Myocyte (in vitro differentiated cells): Measurements from ENCODE around the gene GLTPD2. TPM values are rescaled to one million over a fixed set of nuclear protein-coding genes. Genes with fewer than 3 reads are reported as not detected.

ENCODE experiments used
- DNase-seq: peaks from one replicate; pipeline ENCODE4 v3.0.0-alpha.2; 2012; ENCODE audit warnings: low read depth
- polyA plus RNA-seq: library from polyadenylated mRNA; unstranded; fragments of >200 nt; gene quantifications from one replicate; pipeline ENCODE4 v1.2.1, GENCODE V29; 2012; ENCODE audit warnings: missing spikeins
- total RNA-seq: library from RNA; depleted of rRNA; stranded (reverse); fragments of >200 nt; gene quantifications from 2 replicates; pipeline ENCODE4 v1.2.3, GENCODE V29; 2014

GLTPD2 gene
- total RNA-seq = not detected in 2 replicates
- polyA plus RNA-seq = 0.54 TPM

GRCh38 chr17:4788807-4789700 lies at the start of gene GLTPD2:
Gene GLTPD2 (plus strand): TSS chr17:4788964. CDS start chr17:4789012, 48 bp downstream.
- DNase-seq = no peak

DNA sequence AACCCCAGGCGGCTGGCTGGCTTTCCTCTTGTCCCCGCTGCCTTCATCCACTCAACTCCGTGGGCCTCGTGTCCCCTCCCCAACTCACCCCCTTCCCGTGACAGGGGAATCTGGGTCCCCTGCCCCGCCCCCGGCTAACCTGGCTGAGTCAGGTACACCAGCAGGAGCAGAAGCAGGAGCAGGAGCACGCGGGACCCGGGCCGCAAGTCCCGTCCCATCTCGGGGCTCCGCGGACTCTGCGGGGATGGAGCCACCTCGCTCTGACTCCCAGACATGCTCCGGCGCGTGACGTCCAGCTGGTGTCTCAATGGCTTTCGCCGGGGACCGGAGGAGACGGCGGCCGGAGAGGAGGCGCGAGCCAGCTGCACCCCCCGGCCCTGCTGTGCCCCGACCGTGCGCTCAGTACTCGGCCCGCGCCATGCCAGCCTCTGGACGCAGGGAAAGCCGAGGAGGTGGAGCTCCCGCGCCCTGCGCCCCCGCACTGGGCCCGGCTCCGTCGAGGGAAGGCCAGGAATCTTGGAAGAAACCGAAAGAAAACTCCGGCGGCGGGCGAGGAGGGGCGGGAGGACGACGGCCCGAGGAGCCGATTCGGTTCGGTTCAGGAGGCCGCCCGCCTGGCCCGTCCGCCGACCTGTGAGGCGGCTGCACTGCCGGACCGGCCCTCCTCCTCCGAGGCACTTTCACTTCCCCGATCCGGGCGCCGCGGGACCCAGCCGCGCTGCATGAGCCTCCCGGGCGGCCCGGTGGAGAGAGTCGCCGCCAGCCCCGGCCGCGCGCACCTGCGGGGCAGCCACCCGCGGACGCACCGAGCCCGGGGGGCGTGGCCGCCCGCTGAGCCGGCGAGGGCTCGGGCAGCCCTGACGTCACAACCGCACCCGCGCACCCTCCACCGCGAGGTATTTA lies 49.4 kb upstream of the GLTPD2 start, which contains the start of the genes CXCL16 and ZMYND15:
CXCL16 (minus strand) TSS at position 807 of the 903 bp plus-strand sequence; CDS start at position 218, 589 bp downstream.
ZMYND15 (plus strand) TSS at position 712 of the 903 bp plus-strand sequence. CDS start 716 bp downstream, outside the sequence.
- DNase-seq = peak; percentile 17

- no peak for DNase-seq
These were observed 48.8 kb upstream of the GLTPD2 start for GRCh38 chr17:4740025-4740351.

GRCh38 chr17:4740584-4740983 lies 48.2 kb upstream of the GLTPD2 start:
- DNase-seq = no peak

DNA sequence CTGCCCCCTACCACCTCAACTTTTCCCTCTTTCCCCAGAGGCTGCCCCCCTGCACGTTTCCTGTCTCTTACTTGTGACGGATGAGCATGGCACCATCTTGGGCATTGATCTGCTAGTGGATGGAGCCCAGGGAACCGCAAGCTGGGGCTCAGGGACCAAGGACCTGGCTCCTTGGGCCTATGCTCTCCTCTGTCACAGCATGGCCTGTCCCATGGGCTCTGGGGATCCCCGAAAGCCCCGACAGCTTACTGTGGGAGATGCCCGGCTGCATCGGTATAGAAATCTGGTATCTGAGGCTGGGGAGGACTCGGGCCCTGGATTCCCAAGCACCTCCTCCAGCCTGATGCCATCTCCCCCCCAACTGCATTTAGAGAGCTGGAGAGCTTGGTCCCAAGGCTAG lies 47.2 kb upstream of the GLTPD2 start:
- DNase-seq = no peak

DNA sequence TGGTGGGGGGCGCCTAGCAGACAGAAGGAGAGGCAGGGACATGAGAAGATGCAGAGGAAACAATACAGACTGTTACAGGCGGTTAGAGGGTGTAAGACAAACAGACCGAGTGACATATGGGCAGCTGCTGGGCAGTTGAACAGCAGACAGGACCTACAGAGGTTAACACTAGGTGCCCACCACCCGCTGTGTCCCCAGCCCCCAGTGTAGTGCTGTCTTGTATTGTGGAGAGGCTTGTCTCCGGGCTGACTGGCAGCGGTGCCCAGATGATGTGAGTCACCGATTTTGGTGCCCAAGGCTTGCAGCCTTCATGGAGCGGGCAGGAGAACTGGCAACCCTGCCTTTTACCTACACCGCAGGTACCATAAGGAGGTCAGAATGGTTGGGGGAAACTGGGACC lies 46.6 kb upstream of the GLTPD2 start:
- DNase-seq = no peak

- DNase-seq = no peak
These were observed 46.1 kb upstream of the GLTPD2 start for GRCh38 chr17:4742629-4743028.

GRCh38 chr17:4743216-4743615 lies 45.5 kb upstream of the GLTPD2 start:
- DNase-seq = no peak

DNA sequence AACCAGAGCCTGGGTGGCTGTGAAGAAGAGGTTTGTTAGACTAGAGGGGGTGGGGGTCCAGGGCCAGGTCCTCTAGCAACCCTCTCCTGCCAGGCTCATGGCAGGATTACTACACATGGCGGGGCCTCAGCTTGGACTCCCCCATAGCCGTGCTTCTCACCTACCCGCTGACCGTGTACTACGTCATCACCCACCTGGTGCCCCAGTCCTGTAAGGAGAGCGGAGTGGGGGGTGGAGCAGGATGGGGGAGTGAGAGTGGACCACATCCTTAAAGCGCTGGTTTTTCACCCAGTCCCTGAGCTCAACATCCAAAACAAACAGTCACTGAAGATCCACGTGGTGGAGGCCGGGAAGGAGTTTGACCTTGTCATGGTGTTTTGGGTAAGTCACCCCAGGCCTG lies 44.9 kb upstream of the GLTPD2 start:
- DNase-seq = no peak

GRCh38 chr17:4744999-4745969 lies 43.5 kb upstream of the GLTPD2 start:
- DNase-seq = no peak

GRCh38 chr17:4747847-4748246 lies 40.9 kb upstream of the GLTPD2 start:
- DNase-seq = no peak

GRCh38 chr17:4748686-4749085 lies 40.1 kb upstream of the GLTPD2 start:
- DNase-seq = no peak

DNA sequence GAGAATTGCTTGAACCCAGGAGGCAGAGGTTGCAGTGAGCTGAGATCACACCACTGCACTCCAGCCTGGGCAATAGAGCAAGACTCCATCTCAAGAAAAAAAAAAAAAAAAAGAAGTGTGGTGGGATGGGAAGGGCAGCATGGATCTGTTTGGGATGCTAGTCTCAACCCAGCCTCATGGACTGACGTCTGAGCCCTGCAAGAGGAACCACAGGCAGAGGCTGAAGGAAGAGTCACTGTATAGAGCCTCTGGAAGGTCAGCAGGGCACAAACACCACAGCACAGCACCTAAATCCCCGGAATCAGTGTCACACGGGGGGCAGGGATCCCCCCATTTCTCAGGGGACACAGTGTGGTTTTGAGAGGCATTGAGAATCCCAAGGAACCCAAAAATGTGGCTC lies 38.2 kb upstream of the GLTPD2 start:
- DNase-seq = no peak

DNA sequence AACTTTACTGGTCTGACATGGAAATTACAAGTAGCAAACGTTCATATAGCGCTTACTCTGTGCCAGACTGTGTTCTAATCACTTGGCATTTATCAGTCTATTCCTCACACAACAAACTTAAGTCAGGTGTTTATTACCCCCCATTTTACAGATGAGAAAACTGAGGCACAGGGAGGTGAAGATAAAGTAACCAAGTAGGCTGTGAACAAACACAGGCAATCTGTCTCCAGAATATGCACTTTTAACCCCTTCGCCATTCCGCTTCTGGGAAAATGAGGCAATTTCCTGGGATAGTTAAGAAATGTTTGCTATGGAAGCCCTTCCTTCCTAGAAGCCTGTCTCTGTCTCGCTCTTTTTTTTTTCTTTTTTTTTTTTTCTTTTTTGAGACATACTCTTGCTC lies 36.8 kb upstream of the GLTPD2 start:
- no peak for DNase-seq

- no peak for DNase-seq
These were observed 35.4 kb upstream of the GLTPD2 start for GRCh38 chr17:4753392-4753791.

GRCh38 chr17:4759776-4760236 lies 29.0 kb upstream of the GLTPD2 start:
- no peak for DNase-seq

GRCh38 chr17:4764595-4764994 lies 24.2 kb upstream of the GLTPD2 start:
- DNase-seq = no peak

DNA sequence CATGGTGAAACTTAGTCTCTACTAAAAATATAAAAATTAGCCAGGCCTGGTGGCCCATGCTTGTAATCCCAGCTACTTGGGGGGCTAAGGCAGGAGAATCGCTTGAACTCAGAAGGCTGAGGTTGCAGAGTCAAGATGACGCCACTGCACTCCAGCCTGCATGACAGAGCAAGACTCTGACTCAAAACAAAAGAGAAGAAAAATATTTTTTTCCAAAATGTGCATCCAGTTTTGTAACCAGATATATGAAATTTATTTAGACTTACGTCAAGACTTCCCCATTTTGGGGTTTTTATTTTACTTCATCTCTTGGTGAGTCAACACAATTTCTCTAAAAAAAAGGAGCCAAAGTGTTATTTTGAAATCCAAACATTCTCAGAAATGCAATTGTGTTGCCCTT lies 22.6 kb upstream of the GLTPD2 start:
- DNase-seq = no peak

DNA sequence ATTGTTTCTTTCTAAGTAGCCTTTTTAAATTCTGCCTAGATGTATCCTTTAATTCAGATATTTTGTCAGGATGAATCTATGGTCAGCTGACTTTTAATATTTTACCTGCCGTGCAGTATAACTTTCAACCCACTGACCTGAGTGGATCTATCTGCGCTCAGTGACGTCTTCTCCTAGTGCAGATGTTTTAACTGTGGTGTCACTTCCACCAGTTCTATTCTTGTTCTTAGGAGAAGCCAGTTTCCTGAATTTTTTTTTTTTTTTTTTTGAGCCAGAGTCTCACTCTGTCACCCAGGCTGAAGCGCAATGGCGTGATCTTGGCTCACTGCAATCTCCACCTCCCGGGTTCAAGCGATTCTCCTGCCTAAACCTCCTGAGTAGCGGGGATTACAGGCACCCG lies 22.0 kb upstream of the GLTPD2 start:
- DNase-seq = no peak

DNA sequence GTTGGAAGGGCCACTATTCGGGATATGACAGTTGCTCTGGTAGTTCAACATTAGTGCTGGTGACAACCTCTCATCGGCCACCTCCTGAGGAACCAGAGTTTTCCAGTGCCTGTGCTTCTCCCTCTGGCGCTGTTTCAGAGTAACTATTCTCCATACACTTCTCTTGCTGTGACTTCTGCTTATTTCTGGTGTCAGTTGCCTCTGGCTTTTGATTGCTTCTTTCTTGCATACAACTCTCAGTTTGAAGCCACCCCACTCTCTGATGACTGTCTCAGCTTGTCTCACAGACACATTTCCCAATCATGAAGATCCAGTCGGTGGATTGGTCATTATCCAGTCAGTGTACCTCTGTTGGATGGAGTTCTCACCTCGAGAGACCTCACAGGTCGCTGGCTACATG lies 20.5 kb upstream of the GLTPD2 start:
- no peak for DNase-seq

DNA sequence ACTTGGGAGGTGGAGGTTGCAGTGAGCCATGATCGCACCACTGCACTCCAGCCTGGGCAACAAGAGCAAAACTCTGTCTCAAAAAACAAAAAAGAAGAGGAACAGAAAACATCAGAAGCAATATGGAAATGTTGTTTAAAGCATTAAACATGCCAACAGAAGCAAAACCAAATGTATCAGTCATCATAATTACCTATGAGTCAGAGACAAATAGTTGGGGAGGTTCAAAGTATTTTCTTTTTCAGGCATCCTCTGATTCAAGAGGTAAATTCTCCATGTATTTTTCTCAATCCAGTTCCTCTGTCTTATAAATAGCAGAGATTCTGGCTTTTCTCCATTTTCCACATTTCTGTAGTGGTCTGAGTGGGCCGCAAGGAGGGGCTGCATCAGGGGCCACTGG lies 19.1 kb upstream of the GLTPD2 start:
- no peak for DNase-seq
